ENCODE data around the gene RBFOX1.

RBFOX1 gene

GRCh38 chr16:7505495-7505894, 172.8 kb downstream of the RBFOX1 start:
- H3K9ac ChIP-seq (ENCODE audit: low read length), result no peak overlapping the region
- TF ChIP-seq EZH2 (IDR thresholded peaks at IDR 0.05; ENCODE audit: borderline replicate concordance, low read length) (no peak), CTCF (IDR thresholded peaks at IDR 0.05; ENCODE audit: low read length) (no peak)
- no peaks in the 10 kb centered on the region for H3K79me2 ChIP-seq (ENCODE audit: insufficient read depth, low read length)
- H3K4me3 ChIP-seq (ENCODE audit: low read depth, low read length, poor library complexity, severe bottlenecking), result no peak overlapping the region
- H3K4me2 ChIP-seq (ENCODE audit: low read length), result no peak overlapping the region
- no peaks in the 10 kb centered on the region for H3K4me1 ChIP-seq (ENCODE audit: insufficient read depth, low read length, severe bottlenecking)
- H3K36me3 ChIP-seq (ENCODE audit: insufficient read depth, low read length), result no peaks in the 10 kb centered on the region
- H4K20me1 ChIP-seq (ENCODE audit: insufficient read depth, low read length), result no peaks in the 10 kb centered on the region
- H3K9me3 ChIP-seq (ENCODE audit: low read length), result no peaks in the 10 kb centered on the region
- H2AFZ ChIP-seq (ENCODE audit: low read length), result no peak overlapping the region
- H3K9me2 ChIP-seq (ENCODE audit: low read depth, low read length), result no peaks in the 10 kb centered on the region
- H3K27ac ChIP-seq (ENCODE audit: low read depth, low read length, poor library complexity, severe bottlenecking), result no peak overlapping the region
- no peaks in the 10 kb centered on the region for H3F3A ChIP-seq (ENCODE audit: insufficient read depth, low read length)
- H3K27me3 ChIP-seq (ENCODE audit: insufficient read depth, low read length), result no peaks in the 10 kb centered on the region

DNA sequence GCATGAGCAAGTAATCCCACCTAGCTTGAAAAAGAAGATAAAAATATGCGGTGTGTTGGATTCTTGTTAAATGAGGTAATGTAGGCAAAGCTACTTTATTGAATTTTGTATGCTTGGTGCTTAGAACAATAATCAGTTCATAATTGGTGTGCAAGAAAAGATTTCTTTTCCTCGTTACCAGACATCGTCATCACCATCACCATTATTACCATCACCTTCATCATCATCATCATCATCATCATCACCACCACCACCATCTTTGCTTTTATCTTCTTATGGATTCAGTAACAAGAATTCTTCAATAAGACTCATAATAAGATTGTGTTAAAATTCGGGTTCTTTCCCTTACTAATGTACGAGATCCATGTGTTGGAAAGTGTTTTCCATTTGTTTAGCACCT, 173.7 kb downstream of the RBFOX1 start:
- Histone ChIP-seq H3K4me3 (ENCODE audit: low read depth, low read length, poor library complexity, severe bottlenecking) (no peak overlapping the region), H3K9me3 (ENCODE audit: low read length) (no peaks in the 10 kb centered on the region), H3K4me1 (ENCODE audit: insufficient read depth, low read length, severe bottlenecking) (no peaks in the 10 kb centered on the region), H4K20me1 (ENCODE audit: insufficient read depth, low read length) (no peaks in the 10 kb centered on the region), H3K4me2 (ENCODE audit: low read length) (no peak overlapping the region), H3K27me3 (ENCODE audit: insufficient read depth, low read length) (no peaks in the 10 kb centered on the region), H3K9ac (ENCODE audit: low read length) (no peak overlapping the region), H3K79me2 (ENCODE audit: insufficient read depth, low read length) (no peaks in the 10 kb centered on the region), H3K36me3 (ENCODE audit: insufficient read depth, low read length) (no peaks in the 10 kb centered on the region), H3K27ac (ENCODE audit: low read depth, low read length, poor library complexity, severe bottlenecking) (no peak overlapping the region), H3K9me2 (ENCODE audit: low read depth, low read length) (no peaks in the 10 kb centered on the region), H3F3A (ENCODE audit: insufficient read depth, low read length) (no peaks in the 10 kb centered on the region), H2AFZ (ENCODE audit: low read length) (no peak overlapping the region)
- TF ChIP-seq EZH2 (IDR thresholded peaks at IDR 0.05; ENCODE audit: borderline replicate concordance, low read length) (no peak), CTCF (IDR thresholded peaks at IDR 0.05; ENCODE audit: low read length) (no peak)

DNA sequence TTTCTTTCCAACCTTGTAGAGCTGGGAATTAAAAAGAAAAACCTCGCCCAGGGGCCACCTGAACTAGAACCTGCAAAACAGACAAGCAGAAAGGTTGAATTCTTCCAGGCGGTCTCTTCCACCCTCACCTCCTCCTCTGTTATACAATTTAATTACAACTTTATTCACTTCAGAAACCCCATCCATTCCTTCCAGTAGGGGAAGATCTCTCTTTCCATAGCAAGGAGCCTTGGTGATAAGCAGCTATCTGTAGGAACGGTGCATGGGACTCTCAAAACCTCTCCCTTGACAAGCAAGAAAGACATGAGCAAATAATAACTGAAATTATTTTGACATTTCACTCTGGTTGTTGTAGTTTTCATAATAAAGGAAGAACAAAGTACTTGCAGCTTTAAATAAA, 176.0 kb downstream of the RBFOX1 start:
- Histone ChIP-seq H3K4me1 (ENCODE audit: insufficient read depth, low read length, severe bottlenecking) (no peaks in the 10 kb centered on the region), H3F3A (ENCODE audit: insufficient read depth, low read length) (no peaks in the 10 kb centered on the region), H3K27ac (ENCODE audit: low read depth, low read length, poor library complexity, severe bottlenecking) (no peak overlapping the region), H3K9me2 (ENCODE audit: low read depth, low read length) (no peaks in the 10 kb centered on the region), H4K20me1 (ENCODE audit: insufficient read depth, low read length) (no peaks in the 10 kb centered on the region), H3K4me2 (ENCODE audit: low read length) (no peak overlapping the region), H3K36me3 (ENCODE audit: insufficient read depth, low read length) (no peaks in the 10 kb centered on the region), H3K9ac (ENCODE audit: low read length) (no peak overlapping the region), H2AFZ (ENCODE audit: low read length) (no peak overlapping the region), H3K27me3 (ENCODE audit: insufficient read depth, low read length) (no peaks in the 10 kb centered on the region), H3K9me3 (ENCODE audit: low read length) (no peaks in the 10 kb centered on the region), H3K4me3 (ENCODE audit: low read depth, low read length, poor library complexity, severe bottlenecking) (no peak overlapping the region), H3K79me2 (ENCODE audit: insufficient read depth, low read length) (no peaks in the 10 kb centered on the region)
- no peak for TF ChIP-seq CTCF (IDR thresholded peaks at IDR 0.05; ENCODE audit: low read length)
- TF ChIP-seq EZH2 (IDR thresholded peaks at IDR 0.05; ENCODE audit: borderline replicate concordance, low read length), result no peak

All from OCI-LY1 (cell line).